ENCODE data around the gene PRKAR1B. TPM values are rescaled to one million over a fixed set of nuclear protein-coding genes. Genes with fewer than 3 reads are reported as not detected.

PRKAR1B gene
- total and polyA plus RNA-seq, 10 of the 15 experiments (the other 5 are each of a cell fraction or from before 2014, with no cell fraction given) = 1.4 to 45.6 (median 19.3) TPM

DNA sequence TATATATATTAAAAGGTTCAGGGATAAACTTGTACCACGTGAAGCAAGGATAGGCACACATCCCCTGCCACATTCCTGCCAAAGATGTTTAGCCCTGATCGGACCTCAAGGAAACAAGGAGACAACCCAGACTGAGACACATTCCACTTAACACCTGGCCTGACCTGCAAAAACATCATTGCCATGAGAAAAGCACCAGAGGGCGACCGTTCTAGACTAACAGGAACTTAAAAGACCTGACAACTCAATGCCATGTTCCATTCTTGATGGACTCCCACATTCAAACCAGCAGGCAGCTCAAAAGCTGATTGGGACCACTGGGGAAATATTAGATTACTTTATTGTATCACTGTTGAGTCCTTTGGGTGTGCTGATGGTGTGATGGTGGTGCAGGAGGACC lies 199.4 kb downstream of the PRKAR1B start (continued):
- TF ChIP-seq PAX5 (IDR thresholded peaks at IDR 0.05; ENCODE audit: borderline replicate concordance, low read depth, low read length) (no peak), NR2F1 (conservative IDR thresholded peaks at IDR 0.05) (no peak), SIN3A (IDR thresholded peaks at IDR 0.05; ENCODE audit: low read depth, low read length) (no peak), SMARCA5 (IDR thresholded peaks at IDR 0.05) (no peak), YY1 (IDR thresholded peaks at IDR 0.05; ENCODE audit: low read depth, low read length) (no peak), POLR2A (IDR thresholded peaks at IDR 0.05; ENCODE audit: low read depth, low read length) (no peak)
- TF ChIP-seq, protein P1, sequence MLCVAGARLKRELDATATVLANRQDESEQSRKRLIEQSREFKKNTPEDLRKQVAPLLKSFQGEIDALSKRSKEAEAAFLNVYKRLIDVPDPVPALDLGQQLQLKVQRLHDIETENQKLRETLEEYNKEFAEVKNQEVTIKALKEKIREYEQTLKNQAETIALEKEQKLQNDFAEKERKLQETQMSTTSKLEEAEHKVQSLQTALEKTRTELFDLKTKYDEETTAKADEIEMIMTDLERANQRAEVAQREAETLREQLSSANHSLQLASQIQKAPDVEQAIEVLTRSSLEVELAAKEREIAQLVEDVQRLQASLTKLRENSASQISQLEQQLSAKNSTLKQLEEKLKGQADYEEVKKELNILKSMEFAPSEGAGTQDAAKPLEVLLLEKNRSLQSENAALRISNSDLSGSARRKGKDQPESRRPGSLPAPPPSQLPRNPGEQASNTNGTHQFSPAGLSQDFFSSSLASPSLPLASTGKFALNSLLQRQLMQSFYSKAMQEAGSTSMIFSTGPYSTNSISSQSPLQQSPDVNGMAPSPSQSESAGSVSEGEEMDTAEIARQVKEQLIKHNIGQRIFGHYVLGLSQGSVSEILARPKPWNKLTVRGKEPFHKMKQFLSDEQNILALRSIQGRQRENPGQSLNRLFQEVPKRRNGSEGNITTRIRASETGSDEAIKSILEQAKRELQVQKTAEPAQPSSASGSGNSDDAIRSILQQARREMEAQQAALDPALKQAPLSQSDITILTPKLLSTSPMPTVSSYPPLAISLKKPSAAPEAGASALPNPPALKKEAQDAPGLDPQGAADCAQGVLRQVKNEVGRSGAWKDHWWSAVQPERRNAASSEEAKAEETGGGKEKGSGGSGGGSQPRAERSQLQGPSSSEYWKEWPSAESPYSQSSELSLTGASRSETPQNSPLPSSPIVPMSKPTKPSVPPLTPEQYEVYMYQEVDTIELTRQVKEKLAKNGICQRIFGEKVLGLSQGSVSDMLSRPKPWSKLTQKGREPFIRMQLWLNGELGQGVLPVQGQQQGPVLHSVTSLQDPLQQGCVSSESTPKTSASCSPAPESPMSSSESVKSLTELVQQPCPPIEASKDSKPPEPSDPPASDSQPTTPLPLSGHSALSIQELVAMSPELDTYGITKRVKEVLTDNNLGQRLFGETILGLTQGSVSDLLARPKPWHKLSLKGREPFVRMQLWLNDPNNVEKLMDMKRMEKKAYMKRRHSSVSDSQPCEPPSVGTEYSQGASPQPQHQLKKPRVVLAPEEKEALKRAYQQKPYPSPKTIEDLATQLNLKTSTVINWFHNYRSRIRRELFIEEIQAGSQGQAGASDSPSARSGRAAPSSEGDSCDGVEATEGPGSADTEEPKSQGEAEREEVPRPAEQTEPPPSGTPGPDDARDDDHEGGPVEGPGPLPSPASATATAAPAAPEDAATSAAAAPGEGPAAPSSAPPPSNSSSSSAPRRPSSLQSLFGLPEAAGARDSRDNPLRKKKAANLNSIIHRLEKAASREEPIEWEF (IDR thresholded peaks at IDR 0.05; ENCODE audit: insufficient replicate concordance, low read depth, low read length) = no peak
- TF ChIP-seq, protein P2, sequence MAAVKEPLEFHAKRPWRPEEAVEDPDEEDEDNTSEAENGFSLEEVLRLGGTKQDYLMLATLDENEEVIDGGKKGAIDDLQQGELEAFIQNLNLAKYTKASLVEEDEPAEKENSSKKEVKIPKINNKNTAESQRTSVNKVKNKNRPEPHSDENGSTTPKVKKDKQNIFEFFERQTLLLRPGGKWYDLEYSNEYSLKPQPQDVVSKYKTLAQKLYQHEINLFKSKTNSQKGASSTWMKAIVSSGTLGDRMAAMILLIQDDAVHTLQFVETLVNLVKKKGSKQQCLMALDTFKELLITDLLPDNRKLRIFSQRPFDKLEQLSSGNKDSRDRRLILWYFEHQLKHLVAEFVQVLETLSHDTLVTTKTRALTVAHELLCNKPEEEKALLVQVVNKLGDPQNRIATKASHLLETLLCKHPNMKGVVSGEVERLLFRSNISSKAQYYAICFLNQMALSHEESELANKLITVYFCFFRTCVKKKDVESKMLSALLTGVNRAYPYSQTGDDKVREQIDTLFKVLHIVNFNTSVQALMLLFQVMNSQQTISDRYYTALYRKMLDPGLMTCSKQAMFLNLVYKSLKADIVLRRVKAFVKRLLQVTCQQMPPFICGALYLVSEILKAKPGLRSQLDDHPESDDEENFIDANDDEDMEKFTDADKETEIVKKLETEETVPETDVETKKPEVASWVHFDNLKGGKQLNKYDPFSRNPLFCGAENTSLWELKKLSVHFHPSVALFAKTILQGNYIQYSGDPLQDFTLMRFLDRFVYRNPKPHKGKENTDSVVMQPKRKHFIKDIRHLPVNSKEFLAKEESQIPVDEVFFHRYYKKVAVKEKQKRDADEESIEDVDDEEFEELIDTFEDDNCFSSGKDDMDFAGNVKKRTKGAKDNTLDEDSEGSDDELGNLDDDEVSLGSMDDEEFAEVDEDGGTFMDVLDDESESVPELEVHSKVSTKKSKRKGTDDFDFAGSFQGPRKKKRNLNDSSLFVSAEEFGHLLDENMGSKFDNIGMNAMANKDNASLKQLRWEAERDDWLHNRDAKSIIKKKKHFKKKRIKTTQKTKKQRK (IDR thresholded peaks at IDR 0.05; ENCODE audit: low read depth, low read length) = no peak
- TF ChIP-seq, protein P3, sequence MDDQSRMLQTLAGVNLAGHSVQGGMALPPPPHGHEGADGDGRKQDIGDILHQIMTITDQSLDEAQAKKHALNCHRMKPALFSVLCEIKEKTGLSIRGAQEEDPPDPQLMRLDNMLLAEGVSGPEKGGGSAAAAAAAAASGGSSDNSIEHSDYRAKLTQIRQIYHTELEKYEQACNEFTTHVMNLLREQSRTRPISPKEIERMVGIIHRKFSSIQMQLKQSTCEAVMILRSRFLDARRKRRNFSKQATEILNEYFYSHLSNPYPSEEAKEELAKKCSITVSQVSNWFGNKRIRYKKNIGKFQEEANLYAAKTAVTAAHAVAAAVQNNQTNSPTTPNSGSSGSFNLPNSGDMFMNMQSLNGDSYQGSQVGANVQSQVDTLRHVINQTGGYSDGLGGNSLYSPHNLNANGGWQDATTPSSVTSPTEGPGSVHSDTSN (IDR thresholded peaks at IDR 0.05; ENCODE audit: insufficient replicate concordance, low read depth, low read length) = no peak

All from GM12878 (cell line).